GM15510 (cell line): Measurements from ENCODE around the gene DAP3.

Experiments used
- POLR2A ChIP-seq: IDR thresholded peaks from 3 replicates; pipeline ENCODE4 v1.6.1; 2011; ENCODE audit warnings: borderline replicate concordance; ENCODE audit not compliant: insufficient read length; ENCODE audit errors: extremely low read depth

The DAP3 gene

GRCh38 chr1:155689081-155689607 is at the start of gene DAP3:
TSS of gene DAP3 (plus strand) at chr1:155689091. CDS start at chr1:155709780, 20,689 bp downstream.
- peak; percentile 63 for TF ChIP-seq POLR2A

- no peak for TF ChIP-seq POLR2A
Measured at GRCh38 chr1:155640367-155640766, 48.5 kb upstream of the DAP3 start.

GRCh38 chr1:155643230-155643629 is 45.7 kb upstream of the DAP3 start:
- no peak for TF ChIP-seq POLR2A

DNA sequence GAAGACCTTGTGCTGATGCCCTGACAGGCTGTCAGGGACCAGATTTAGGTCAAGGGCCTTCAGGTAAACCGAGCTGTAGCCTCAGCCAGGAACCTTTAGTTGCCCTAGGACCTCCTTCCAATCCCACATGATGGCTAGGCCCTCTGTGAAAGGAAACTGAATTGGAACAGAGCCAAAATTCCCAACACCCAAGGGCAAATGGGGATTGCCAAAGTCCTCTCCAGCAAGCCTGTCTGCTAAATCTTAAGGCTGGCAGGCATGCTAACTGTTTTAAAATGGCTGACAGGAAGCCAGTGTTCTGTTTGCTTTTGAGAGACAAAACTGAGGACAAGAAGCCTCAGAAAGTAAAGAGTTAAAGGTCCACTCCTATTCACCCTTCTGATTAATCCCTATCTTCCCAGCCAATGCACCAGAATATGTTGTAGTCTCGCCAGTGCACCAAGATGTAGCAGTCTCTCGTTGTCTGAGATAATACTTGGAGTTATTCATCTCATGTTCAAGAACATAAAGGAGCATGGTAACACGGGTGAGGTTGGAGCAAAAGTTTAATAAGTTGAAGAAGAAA is 43.8 kb upstream of the DAP3 start:
- no peak for TF ChIP-seq POLR2A

DNA sequence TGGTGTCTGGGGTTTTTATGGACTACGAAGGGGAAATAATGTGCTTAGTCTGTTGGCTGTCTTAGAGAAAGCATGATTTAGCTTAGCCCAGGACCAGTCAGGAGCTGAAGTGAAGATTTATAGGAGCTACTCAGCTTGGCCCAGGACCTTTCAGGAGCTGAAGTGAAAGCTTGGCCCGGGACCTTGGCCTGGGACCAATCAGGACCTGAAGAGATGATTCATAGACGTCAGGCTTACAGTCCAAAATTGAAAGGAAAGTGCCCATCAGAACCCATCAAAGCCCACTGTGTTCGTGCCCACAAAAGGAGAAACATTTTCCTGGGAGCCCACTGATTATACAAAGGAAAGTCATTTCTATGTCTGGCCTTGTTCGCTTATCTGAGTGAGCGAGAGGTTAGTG is 43.2 kb upstream of the DAP3 start:
- no peak for TF ChIP-seq POLR2A

DNA sequence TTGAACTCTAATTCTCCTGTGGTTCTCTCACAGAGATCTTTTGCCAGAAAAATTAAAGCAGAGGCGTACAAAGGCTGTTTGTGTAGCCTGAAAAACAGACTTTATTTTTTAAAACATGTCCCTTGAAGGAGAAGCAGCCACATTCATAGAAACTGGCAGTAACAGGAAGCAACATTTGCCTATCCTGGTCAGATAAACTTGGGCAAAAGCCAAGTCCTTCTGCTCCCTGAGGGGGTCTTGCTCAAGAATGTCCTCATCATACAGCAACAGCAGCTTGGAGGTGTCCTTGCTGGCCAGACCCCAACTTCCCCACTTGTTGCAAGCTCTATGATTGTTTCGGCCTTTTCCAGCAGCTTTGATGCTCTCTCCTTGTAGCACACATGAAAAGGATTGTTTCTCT is 42.6 kb upstream of the DAP3 start:
- no peak for TF ChIP-seq POLR2A

GRCh38 chr1:155648207-155649147 is 40.4 kb upstream of the DAP3 start:
- no peak for TF ChIP-seq POLR2A

DNA sequence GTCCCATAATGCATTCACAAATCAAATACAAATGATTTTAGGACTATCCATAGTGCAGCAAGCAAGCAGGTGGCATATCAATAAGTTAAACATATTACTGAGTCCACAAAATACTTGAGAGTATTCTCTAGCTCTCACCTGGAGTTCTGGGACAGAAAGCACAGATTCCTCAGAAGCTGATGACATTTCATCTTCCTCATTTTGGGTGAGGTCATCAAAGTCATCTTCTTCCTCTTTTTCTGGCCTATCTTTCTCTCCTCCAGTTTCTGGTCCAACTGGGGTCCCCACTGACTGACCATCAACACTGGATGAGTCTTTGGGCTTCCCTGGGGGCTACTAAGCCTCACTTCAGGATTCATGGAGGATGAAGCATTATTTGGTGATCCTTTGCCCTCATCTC is 39.2 kb upstream of the DAP3 start:
- TF ChIP-seq POLR2A: no peak

- TF ChIP-seq POLR2A: no peak
Measured at GRCh38 chr1:155650231-155650757, 38.6 kb upstream of the DAP3 start.

GRCh38 chr1:155651861-155652661 is 36.8 kb upstream of the DAP3 start:
- TF ChIP-seq POLR2A: no peak

- no peak for TF ChIP-seq POLR2A
Measured at GRCh38 chr1:155652951-155653350, 35.9 kb upstream of the DAP3 start.

DNA sequence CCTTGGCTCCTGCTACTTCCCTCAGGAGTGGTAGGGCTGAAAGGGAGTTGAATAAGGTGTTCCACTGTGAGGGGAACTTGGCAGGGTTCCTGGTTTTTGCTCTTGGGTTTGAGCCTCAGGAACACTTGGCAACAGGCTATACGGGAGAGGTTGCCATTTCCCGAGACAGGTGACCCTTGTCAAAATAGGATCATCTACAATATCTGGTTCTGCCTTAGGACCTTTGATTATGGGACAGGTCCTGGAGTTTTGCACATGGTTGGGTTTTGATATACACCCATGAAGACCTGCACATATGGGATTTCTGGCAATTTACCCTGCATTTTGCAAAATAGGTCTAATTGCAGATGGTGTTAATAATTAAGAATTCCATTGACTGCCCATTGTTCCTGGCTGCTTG is 31.4 kb upstream of the DAP3 start:
- no peak for TF ChIP-seq POLR2A

DNA sequence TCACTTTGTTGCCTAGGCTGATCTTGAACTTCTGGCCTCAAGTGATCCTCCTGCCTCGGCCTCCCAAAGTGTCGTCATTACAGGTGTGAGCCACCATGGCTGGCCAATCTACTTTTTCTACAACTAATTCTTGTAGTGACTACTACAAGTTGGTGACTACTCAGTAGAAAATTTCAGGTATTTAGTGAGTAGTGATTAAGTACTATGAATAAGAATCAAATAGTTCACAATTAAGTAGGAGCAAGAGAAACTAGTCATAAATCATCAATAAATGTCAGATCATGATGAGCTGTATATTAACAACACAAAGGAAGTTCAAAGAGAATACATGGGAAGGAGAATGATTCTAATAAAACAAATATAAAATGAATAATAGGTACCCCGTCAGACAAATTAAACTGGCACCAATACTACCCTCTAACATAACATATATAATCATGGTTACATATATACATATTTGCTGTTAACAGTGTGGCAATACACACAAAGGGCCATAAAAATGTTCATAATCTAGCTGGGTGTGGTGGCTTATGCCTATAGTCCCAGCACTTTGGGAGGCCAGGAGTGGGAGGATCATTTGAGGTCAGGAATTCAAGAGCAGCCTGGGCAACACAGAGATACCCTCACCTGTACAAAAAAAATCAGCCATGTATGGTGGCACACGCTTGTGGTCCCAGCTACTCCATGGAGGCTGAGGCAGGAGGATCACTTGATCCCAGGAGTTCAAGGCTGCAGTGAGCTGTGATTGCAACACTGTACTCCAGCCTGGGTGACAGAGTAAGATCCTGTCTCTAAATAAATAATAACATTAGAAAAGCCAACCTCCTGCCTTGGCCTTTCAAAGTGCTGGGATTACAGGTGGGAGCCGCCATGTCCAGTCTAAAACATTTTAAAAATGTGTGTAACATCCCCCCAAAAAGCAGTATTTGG is 19.4 kb upstream of the DAP3 start:
- TF ChIP-seq POLR2A: no peak

DNA sequence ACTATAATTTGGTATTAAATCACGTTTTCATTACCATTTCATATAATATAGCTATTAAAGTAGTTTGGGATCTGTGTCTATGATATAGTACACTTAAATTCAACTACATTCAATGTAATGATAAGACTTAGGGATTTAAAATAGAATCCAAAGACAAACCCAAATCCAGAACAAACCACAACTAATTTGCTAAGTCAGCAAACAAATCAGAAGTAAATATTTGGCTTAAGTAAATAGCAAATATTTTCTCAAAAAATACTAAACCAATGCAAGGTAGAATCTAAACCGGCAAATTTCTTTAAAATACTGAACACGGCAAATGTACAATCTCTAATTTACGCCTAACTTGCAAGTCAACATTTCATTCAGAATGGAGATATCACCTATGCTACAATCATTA is 17.1 kb upstream of the DAP3 start:
- no peak for TF ChIP-seq POLR2A
